Measurements from ENCODE around the gene KRTAP3-1. TPM values are rescaled to one million over a fixed set of nuclear protein-coding genes. Genes with fewer than 3 reads are reported as not detected.

Gene KRTAP3-1
- total RNA-seq, 2 experiments from 2014 or later, result not detected

GRCh38 chr17:40961591-40961990 lies 47.3 kb downstream of the KRTAP3-1 start:
- Mint-ChIP-seq H3K4me1 (ENCODE audit: low read depth) (no peaks in the 10 kb centered on the region), H3K9me3 (no peaks in the 10 kb centered on the region), H3K27me3 (ENCODE audit: low read depth) (peaks cover 5% of the 10 kb centered on the region), H3K4me3 (no peak overlapping the region), H3K36me3 (ENCODE audit: low read depth) (no peaks in the 10 kb centered on the region), H3K27ac (no peak overlapping the region)
- DNase-seq, result no peak
- intact Hi-C loops (cut with micrococcal nuclease), result no loop called here
- CTCF ChIA-PET, result interaction anchor here (0.6 to 0.7 kb wide), 3 partner anchors 142 to 237 kb away, joined by 3 to 5 read pairs (median 3); partner anchors contain the start of gene KRTAP4-1

GRCh38 chr17:40960144-40960543 lies 48.8 kb downstream of the KRTAP3-1 start:
- no peak overlapping the region for H3K27ac Mint-ChIP-seq
- no peaks in the 10 kb centered on the region for H3K4me1 Mint-ChIP-seq (ENCODE audit: low read depth)
- CTCF ChIA-PET, result interaction anchor here (0.5 kb wide), 1 partner anchor 574 kb away, joined by 5 read pairs; no protein-coding TSS in a partner anchor
- no peaks in the 10 kb centered on the region for H3K36me3 Mint-ChIP-seq (ENCODE audit: low read depth)
- no peaks in the 10 kb centered on the region for H3K27me3 Mint-ChIP-seq (ENCODE audit: low read depth)
- no peak for DNase-seq
- H3K9me3 Mint-ChIP-seq, result no peaks in the 10 kb centered on the region
- intact Hi-C loops (cut with micrococcal nuclease), result no loop called here
- H3K4me3 Mint-ChIP-seq, result no peak overlapping the region

Other genes starting within 250 kb of the KRTAP3-1 start
- gene KRT26, start 236.9 kb downstream of the KRTAP3-1 start, total RNA-seq, result not detected
- gene KRT27, start 226.6 kb downstream of the KRTAP3-1 start, total RNA-seq, result not detected
- gene KRT28, start 209.2 kb downstream of the KRTAP3-1 start, total RNA-seq, result not detected
- 10 to 100 TPM; 32.5 to 34.7 TPM for gene KRT10, start 186.5 kb downstream of the KRTAP3-1 start, total RNA-seq
- not detected for gene KRT12, start 141.9 kb downstream of the KRTAP3-1 start, total RNA-seq
- gene KRT20, start 123.9 kb downstream of the KRTAP3-1 start, total RNA-seq, result not detected
- not detected for gene KRT23, start 71.5 kb downstream of the KRTAP3-1 start, total RNA-seq
- not detected for gene KRT39, start 42.2 kb downstream of the KRTAP3-1 start, total RNA-seq
- not detected for gene KRT40, start 24.8 kb downstream of the KRTAP3-1 start, total RNA-seq
- gene KRTAP3-3, start 15.0 kb downstream of the KRTAP3-1 start, total RNA-seq, result not detected
- gene KRTAP3-2, start 9.2 kb downstream of the KRTAP3-1 start, total RNA-seq, result not detected
- not detected for gene KRTAP1-5, start 18.1 kb upstream of the KRTAP3-1 start, total RNA-seq
- gene KRTAP1-4, start 21.1 kb upstream of the KRTAP3-1 start, total RNA-seq, result not detected
- gene KRTAP1-3, start 25.7 kb upstream of the KRTAP3-1 start, total RNA-seq, result not detected
- gene KRTAP1-1, start 32.3 kb upstream of the KRTAP3-1 start, total RNA-seq, result not detected
- gene KRTAP2-1, start 38.2 kb upstream of the KRTAP3-1 start, total RNA-seq, result not detected
- gene KRTAP2-2, start 46.1 kb upstream of the KRTAP3-1 start, total RNA-seq, result not detected
- gene KRTAP2-3, start 51.0 kb upstream of the KRTAP3-1 start, total RNA-seq, result not detected
- gene KRTAP2-4, start 56.8 kb upstream of the KRTAP3-1 start, total RNA-seq, result not detected
- gene KRTAP4-7, start 75.0 kb upstream of the KRTAP3-1 start, total RNA-seq, result not detected
- gene KRTAP4-8, start 89.0 kb upstream of the KRTAP3-1 start, total RNA-seq, result not detected
- gene KRTAP4-16, start 93.1 kb upstream of the KRTAP3-1 start, total RNA-seq, result not detected
- not detected for gene KRTAP4-9, start 96.3 kb upstream of the KRTAP3-1 start, total RNA-seq
- gene KRTAP4-11, start 109.2 kb upstream of the KRTAP3-1 start, total RNA-seq, result not detected
- gene KRTAP4-12, start 115.1 kb upstream of the KRTAP3-1 start, total RNA-seq, result not detected
- not detected for gene KRTAP4-6, start 131.4 kb upstream of the KRTAP3-1 start, total RNA-seq
- not detected for gene KRTAP4-5, start 140.7 kb upstream of the KRTAP3-1 start, total RNA-seq
- not detected for gene KRTAP4-4, start 151.6 kb upstream of the KRTAP3-1 start, total RNA-seq
- gene KRTAP4-3, start 159.1 kb upstream of the KRTAP3-1 start, total RNA-seq, result not detected
- not detected for gene KRTAP4-2, start 169.1 kb upstream of the KRTAP3-1 start, total RNA-seq
- gene KRTAP4-1, start 175.8 kb upstream of the KRTAP3-1 start, total RNA-seq, result not detected
- not detected for gene KRTAP9-1, start 180.8 kb upstream of the KRTAP3-1 start, total RNA-seq
- not detected for gene KRTAP9-2, start 217.5 kb upstream of the KRTAP3-1 start, total RNA-seq
- gene KRTAP9-3, start 223.3 kb upstream of the KRTAP3-1 start, total RNA-seq, result not detected
- gene KRTAP9-8, start 228.9 kb upstream of the KRTAP3-1 start, total RNA-seq, result not detected
- not detected for gene KRTAP9-4, start 240.6 kb upstream of the KRTAP3-1 start, total RNA-seq
- gene KRTAP9-9, start 246.3 kb upstream of the KRTAP3-1 start, total RNA-seq, result not detected

Data from activated naive CD4-positive, alpha-beta T cell treated with anti-CD3 and anti-CD28 coated beads for 36 hours (primary cell).